ENCODE measurements around the gene PEAR1. TPM values are rescaled to one million over a fixed set of nuclear protein-coding genes. Genes with fewer than 3 reads are reported as not detected.

Gene PEAR1
- total RNA-seq, 1 donor from 2014 or later, result 11.5 TPM

DNA sequence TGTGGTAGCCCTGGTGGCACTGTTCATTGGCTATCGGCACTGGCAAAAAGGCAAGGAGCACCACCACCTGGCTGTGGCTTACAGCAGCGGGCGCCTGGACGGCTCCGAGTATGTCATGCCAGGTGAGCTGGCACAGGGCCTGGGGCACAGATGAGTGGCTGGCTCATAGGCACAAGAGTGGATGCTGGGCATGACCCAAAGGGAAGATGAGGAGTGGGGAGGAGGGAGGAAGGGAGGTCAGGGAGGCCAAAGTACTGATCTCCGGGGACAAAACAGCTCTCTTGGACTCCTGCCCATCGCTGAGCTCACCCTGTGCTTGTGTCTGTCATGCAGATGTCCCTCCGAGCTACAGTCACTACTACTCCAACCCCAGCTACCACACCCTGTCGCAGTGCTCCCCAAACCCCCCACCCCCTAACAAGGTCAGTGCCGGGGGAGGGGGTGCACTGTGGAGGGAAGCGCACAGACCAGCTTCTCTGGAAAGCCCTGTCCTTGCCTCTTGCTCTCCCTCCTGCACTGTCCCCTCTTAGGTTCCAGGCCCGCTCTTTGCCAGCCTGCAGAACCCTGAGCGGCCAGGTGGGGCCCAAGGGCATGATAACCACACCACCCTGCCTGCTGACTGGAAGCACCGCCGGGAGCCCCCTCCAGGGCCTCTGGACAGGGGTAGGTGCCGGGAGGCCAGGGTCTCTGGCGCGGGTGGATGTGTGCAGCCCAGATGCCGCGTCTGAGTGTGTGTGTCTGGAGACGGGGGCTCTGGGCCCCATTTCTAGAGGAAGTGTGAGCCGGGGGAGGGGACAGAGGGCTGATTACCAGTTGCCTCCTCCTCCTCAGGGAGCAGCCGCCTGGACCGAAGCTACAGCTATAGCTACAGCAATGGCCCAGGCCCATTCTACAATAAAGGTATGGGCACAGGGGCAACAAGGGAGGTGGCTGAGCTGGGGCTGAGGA is 19.6 kb downstream of the PEAR1 start:
- no peak for DNase-seq (ENCODE audit: extremely low spot score in 2 of 2)
- intact Hi-C loops (cut with DNase I), result no loop called here
- Histone ChIP-seq H3K4me1 (peaks cover 8% of the 10 kb centered on the region), H3K27me3 (no peaks in the 10 kb centered on the region), H3K27ac (no peak overlapping the region), H3K9me3 (no peaks in the 10 kb centered on the region), H3K4me3 (no peak overlapping the region), H3K36me3 (peaks cover 0 to 27% of the 10 kb centered on the region in 2 donors)
- TF ChIP-seq, protein P1, sequence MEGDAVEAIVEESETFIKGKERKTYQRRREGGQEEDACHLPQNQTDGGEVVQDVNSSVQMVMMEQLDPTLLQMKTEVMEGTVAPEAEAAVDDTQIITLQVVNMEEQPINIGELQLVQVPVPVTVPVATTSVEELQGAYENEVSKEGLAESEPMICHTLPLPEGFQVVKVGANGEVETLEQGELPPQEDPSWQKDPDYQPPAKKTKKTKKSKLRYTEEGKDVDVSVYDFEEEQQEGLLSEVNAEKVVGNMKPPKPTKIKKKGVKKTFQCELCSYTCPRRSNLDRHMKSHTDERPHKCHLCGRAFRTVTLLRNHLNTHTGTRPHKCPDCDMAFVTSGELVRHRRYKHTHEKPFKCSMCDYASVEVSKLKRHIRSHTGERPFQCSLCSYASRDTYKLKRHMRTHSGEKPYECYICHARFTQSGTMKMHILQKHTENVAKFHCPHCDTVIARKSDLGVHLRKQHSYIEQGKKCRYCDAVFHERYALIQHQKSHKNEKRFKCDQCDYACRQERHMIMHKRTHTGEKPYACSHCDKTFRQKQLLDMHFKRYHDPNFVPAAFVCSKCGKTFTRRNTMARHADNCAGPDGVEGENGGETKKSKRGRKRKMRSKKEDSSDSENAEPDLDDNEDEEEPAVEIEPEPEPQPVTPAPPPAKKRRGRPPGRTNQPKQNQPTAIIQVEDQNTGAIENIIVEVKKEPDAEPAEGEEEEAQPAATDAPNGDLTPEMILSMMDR (IDR thresholded peaks at IDR 0.05), result no peak
- TF ChIP-seq POLR2AphosphoS5 (IDR thresholded peaks at IDR 0.05; ENCODE audit: insufficient read depth in 1 of 2, low read depth in 1 of 2) (peak in 1 of 2 donors; percentile 11), POLR2A (IDR thresholded peaks at IDR 0.05) (no peak)

DNA sequence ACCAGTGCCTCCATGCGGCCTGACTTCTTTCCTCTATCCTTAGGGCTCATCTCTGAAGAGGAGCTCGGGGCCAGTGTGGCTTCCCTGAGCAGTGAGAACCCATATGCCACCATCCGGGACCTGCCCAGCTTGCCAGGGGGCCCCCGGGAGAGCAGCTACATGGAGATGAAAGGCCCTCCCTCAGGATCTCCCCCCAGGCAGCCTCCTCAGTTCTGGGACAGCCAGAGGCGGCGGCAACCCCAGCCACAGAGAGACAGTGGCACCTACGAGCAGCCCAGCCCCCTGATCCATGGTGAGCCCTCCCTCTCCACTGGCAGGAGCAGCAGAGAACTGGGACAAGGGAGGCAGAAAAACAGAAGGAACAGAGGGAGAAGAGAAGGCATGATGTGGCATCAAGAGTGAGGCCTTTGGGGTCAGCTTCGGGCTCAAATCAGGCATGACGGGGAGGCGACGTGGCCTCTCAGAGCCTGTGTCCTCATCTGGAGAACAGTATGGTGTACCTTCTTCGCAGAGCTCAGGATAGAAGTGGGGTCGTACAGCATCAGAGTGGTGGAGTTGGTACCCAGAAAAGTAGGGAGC is 20.4 kb downstream of the PEAR1 start:
- DNase-seq (ENCODE audit: extremely low spot score in 2 of 2), result no peak
- intact Hi-C loops (cut with DNase I), result no loop called here
- Histone ChIP-seq H3K36me3 (peaks cover 0 to 27% of the 10 kb centered on the region in 2 donors), H3K9me3 (no peaks in the 10 kb centered on the region), H3K4me3 (no peak overlapping the region), H3K27ac (no peak overlapping the region), H3K27me3 (no peaks in the 10 kb centered on the region), H3K4me1 (peaks cover under 1% of the 10 kb centered on the region)
- TF ChIP-seq POLR2AphosphoS5 (IDR thresholded peaks at IDR 0.05; ENCODE audit: insufficient read depth in 1 of 2, low read depth in 1 of 2) (no peak), POLR2A (IDR thresholded peaks at IDR 0.05) (no peak)
- TF ChIP-seq, protein P1 (IDR thresholded peaks at IDR 0.05), result no peak

DNA sequence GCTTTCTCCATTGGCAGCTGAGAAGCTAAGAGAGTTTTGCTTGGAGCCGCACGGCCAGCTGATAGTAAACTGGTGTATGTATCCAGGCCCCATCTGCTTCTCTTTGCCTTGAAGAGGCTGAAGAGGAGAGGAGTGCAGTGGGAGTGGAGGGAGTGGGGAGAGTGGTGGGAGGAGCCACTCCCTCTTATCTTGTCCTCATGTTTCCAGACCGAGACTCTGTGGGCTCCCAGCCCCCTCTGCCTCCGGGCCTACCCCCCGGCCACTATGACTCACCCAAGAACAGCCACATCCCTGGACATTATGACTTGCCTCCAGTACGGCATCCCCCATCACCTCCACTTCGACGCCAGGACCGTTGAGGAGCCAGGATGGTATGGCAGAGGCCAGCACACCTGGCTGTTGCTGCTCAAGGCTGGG is 20.9 kb downstream of the PEAR1 start:
- no peak overlapping the region for H3K27ac ChIP-seq
- H3K27me3 ChIP-seq, result no peaks in the 10 kb centered on the region
- TF ChIP-seq, protein P1 (IDR thresholded peaks at IDR 0.05), result no peak
- TF ChIP-seq POLR2AphosphoS5 (IDR thresholded peaks at IDR 0.05; ENCODE audit: insufficient read depth in 1 of 2, low read depth in 1 of 2), result no peak
- TF ChIP-seq POLR2A (IDR thresholded peaks at IDR 0.05), result no peak
- no peaks in the 10 kb centered on the region for H3K9me3 ChIP-seq
- no peak for DNase-seq (ENCODE audit: extremely low spot score in 2 of 2)
- no peak overlapping the region for H3K4me3 ChIP-seq
- H3K36me3 ChIP-seq, result peaks cover 0 to 27% of the 10 kb centered on the region in 2 donors
- intact Hi-C loops (cut with DNase I), result no loop called here
- H3K4me1 ChIP-seq, result no peaks in the 10 kb centered on the region

DNA sequence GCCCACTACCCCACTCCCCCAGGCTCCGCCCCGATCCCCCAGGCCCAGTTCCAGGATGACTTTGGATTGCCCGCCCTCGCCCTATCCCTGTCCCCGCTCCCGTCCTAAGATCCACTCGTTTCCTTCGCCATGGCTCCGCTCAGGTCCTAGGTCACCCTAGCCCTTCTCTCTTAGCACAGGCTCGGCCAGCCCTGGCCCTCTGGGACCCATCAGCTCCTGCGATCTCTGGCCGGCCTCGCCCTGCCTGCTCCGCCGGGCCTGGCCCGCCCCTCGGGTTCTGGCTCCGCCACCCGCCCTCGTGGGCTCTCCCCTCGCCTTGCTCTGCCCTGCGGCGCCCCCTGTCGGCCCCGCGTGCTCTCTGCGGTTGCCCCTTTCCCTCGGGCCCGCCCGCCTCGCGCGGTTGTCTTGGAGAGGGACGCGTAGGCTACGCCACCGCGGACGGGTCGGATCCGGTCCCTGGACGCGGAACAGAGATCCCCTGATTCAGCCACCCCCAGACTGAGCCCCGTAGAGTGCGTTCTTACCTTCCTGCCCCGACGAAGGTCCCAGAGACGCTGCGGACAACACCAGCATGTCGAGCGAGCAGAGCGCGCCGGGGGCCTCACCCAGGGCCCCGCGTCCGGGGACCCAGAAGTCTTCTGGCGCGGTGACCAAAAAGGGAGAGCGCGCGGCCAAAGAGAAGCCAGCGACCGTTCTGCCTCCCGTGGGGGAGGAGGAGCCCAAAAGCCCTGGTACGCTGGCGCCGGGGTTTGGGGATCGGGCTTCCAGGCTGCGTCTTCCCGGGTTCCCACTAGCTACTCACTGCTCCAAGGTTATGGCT is 26.9 kb downstream of the PEAR1 start, which contains the start of gene LRRC71:
Gene LRRC71 (plus strand): TSS at position 400 of the 820 bp plus-strand sequence. CDS start 172 bp downstream, at position 572.
- peaks cover 24% of the 10 kb centered on the region for H3K4me1 ChIP-seq
- H3K36me3 ChIP-seq, result peaks cover 0 to 2% of the 10 kb centered on the region in 2 donors
- no peak within 1 kb of the TSS for H3K27ac ChIP-seq
- peak within 1 kb of the TSS in 1 of 2 donors; percentile 29 for H3K4me3 ChIP-seq
- intact Hi-C loops (cut with DNase I), result loop anchor here (10.0 kb wide), 1 partner anchor 144 kb away; no protein-coding TSS in a partner anchor
- TF ChIP-seq POLR2A (IDR thresholded peaks at IDR 0.05) (no peak), POLR2AphosphoS5 (IDR thresholded peaks at IDR 0.05; ENCODE audit: insufficient read depth in 1 of 2, low read depth in 1 of 2) (peak in 1 of 2 donors; percentile 17)
- TF ChIP-seq, protein P1 (IDR thresholded peaks at IDR 0.05), result peak; percentile 45 to 78 (median 67)
- no peak for DNase-seq (ENCODE audit: extremely low spot score in 2 of 2)
- no peaks in the 10 kb centered on the region for H3K9me3 ChIP-seq
- peaks cover 9% of the 10 kb centered on the region for H3K27me3 ChIP-seq
